ENCODE results near the gene TNRC6B.

DNA sequence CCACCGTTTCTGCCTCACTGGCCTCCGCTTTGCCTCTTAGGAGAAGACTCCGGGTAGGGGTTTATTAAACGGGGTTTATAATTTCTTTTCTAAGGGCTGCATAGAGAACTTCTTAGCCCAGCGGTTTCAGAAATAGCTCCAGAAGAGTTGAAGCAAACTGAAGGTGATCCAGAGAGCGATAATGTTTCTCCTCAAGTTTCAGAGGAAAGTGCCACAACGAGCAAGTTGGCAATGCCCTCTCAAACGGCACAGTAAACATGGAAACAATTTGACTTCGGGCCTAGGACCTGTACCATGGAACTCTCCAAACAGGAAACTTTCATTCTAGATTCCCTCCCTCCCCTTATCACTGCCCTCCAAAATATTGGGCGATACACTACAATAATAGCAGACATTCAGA lies 169.6 kb downstream of the TNRC6B start:
- TF ChIP-seq, protein P1, sequence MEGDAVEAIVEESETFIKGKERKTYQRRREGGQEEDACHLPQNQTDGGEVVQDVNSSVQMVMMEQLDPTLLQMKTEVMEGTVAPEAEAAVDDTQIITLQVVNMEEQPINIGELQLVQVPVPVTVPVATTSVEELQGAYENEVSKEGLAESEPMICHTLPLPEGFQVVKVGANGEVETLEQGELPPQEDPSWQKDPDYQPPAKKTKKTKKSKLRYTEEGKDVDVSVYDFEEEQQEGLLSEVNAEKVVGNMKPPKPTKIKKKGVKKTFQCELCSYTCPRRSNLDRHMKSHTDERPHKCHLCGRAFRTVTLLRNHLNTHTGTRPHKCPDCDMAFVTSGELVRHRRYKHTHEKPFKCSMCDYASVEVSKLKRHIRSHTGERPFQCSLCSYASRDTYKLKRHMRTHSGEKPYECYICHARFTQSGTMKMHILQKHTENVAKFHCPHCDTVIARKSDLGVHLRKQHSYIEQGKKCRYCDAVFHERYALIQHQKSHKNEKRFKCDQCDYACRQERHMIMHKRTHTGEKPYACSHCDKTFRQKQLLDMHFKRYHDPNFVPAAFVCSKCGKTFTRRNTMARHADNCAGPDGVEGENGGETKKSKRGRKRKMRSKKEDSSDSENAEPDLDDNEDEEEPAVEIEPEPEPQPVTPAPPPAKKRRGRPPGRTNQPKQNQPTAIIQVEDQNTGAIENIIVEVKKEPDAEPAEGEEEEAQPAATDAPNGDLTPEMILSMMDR (IDR thresholded peaks at IDR 0.05), result no peak
- no peak for TF ChIP-seq POLR2A (IDR thresholded peaks at IDR 0.05)

Data from lower leg skin (tissue), 3 donors.